ENCODE results near the gene APOO. TPM values are rescaled to one million over a fixed set of nuclear protein-coding genes. Genes with fewer than 3 reads are reported as not detected.

Gene APOO
- total and polyA plus RNA-seq, 10 donors, result 5.8 to 18.0 (median 11.9) TPM

DNA sequence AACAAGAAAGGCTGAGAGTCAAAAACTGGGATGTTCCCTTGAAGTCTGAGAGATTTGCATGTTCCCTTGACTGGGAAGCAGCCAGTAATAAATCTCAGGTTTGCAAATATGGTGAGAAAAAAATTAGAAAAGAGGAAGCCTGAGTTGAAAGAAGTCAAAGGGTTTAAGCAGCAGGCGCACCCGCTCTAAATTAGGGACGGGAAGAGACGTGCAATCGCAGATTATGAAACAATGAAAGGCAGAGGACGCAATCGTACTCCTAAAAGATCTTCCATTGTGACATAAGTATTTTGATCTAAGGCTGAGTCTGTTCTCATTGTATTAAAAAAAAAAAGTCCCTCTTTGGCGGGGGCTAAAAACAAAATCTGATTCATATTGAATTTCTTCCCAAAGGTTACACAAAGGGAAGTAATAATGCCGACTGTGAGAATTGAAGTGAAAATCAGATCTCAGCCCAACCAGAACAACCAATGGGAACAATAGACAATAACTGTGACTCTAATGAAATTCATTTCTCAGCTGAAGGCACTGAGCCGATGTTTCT lies 96.6 kb downstream of the APOO start:
- TF ChIP-seq POLR2AphosphoS5 (IDR thresholded peaks at IDR 0.05), result peak in 1 of 3 donors; percentile 57
- TF ChIP-seq, protein P1, sequence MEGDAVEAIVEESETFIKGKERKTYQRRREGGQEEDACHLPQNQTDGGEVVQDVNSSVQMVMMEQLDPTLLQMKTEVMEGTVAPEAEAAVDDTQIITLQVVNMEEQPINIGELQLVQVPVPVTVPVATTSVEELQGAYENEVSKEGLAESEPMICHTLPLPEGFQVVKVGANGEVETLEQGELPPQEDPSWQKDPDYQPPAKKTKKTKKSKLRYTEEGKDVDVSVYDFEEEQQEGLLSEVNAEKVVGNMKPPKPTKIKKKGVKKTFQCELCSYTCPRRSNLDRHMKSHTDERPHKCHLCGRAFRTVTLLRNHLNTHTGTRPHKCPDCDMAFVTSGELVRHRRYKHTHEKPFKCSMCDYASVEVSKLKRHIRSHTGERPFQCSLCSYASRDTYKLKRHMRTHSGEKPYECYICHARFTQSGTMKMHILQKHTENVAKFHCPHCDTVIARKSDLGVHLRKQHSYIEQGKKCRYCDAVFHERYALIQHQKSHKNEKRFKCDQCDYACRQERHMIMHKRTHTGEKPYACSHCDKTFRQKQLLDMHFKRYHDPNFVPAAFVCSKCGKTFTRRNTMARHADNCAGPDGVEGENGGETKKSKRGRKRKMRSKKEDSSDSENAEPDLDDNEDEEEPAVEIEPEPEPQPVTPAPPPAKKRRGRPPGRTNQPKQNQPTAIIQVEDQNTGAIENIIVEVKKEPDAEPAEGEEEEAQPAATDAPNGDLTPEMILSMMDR (IDR thresholded peaks at IDR 0.05 in 8 of 11, conservative IDR thresholded peaks at IDR 0.05 in 3 of 11), result no peak
- intact Hi-C loops (cut with DNase I; ENCODE audit: low total_unique reads), result no loop called here
- H3K36me3 ChIP-seq, result no peaks in the 10 kb centered on the region
- peak overlapping the region in 2 of 8 donors; percentile 0 to 3 for H3K4me3 ChIP-seq
- peaks cover 0 to 6% (median 0%) of the 10 kb centered on the region in 8 donors for H3K9me3 ChIP-seq
- WGBS, 5 donors, result 4 to 52% (median 13%) methylated on average over 10 of the region's 10 CpGs
- H3K27me3 ChIP-seq (replicated peaks in 1 of 7), result no peaks in the 10 kb centered on the region
- peak overlapping the region in 6 of 8 donors; percentile 5 to 77 (median 64) for H3K27ac ChIP-seq
- peaks cover 0 to 12% (median 0%) of the 10 kb centered on the region in 6 donors for H3K4me1 ChIP-seq
- DNase-seq, result no peak

DNA sequence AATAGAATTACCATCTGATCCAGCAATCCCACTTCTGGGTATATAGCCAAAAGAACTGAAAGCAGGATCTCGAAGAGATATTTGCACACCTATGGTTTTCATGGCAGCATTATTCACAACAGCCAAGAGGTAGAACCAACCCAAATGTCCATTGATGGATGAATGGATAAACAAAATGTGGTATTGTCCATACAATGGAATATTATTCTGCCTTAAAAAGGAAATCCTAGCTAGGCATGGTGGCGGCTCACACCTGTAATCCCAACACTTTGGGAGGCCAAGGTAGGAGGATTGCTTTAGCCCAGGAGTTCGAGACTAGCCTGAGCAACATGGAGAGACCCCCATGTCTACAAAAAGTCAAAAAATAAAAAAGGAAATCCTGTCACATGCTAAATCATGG lies 97.5 kb downstream of the APOO start:
- no peak for DNase-seq
- WGBS, 5 donors, result 73 to 82% (median 78%) methylated on average over 3 of the region's 3 CpGs
- H3K9me3 ChIP-seq, result peaks cover 0 to 6% (median 0%) of the 10 kb centered on the region in 8 donors
- no peaks in the 10 kb centered on the region for H3K36me3 ChIP-seq
- H3K4me1 ChIP-seq, result peaks cover 0 to 12% (median 0%) of the 10 kb centered on the region in 6 donors
- H3K4me3 ChIP-seq, result no peak overlapping the region
- intact Hi-C loops (cut with DNase I; ENCODE audit: low total_unique reads), result no loop called here
- no peaks in the 10 kb centered on the region for H3K27me3 ChIP-seq (replicated peaks in 1 of 7)
- peak overlapping the region in 2 of 8 donors; percentile 67 to 77 for H3K27ac ChIP-seq
- TF ChIP-seq POLR2A (IDR thresholded peaks at IDR 0.05) (no peak), POLR2AphosphoS5 (IDR thresholded peaks at IDR 0.05) (no peak)
- TF ChIP-seq, protein P1 (IDR thresholded peaks at IDR 0.05 in 8 of 11, conservative IDR thresholded peaks at IDR 0.05 in 3 of 11), result no peak

DNA sequence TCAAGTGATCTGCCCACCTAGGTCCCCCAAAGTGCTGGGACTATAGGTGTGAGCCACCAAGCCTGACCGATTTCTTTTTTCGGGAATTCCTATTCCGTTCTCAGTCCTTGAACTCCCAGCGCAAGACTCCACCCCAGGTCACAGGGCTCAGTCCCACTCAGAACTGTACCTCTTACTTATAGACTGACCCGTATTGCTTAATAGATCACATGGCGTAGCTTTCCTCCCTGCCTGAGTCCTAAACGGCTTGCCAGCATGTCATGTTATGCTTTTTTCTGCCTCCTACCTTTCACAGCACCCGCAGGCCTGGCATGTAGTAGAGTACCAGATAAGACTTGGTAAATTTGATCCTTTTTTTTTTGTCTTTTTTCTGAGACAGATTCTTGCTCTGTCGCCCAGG lies 102.3 kb downstream of the APOO start:
- TF ChIP-seq, protein P1 (IDR thresholded peaks at IDR 0.05 in 8 of 11, conservative IDR thresholded peaks at IDR 0.05 in 3 of 11), result no peak
- TF ChIP-seq POLR2AphosphoS5 (IDR thresholded peaks at IDR 0.05) (no peak), POLR2A (IDR thresholded peaks at IDR 0.05) (no peak)

DNA sequence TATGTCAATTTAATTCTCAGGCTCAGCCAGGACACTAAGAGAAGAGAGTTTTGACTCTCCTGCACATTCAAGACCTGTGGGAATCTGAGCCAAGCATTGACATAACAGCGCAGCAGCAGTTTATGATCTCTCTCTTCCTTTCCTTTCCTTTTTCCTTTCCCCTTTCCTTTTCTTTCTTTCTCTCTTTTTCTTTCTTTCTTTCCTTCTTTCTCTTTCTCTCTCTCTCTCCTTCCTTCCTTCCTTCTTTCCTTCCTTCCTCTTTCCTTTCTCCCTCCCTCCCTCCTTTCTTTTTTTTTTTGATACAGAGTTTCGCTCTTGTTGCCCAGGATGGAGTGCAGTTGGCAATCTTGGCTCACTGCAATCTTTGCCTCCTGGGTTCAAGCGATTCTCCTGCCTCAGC lies 103.2 kb downstream of the APOO start:
- Histone ChIP-seq H3K4me3 (no peak overlapping the region), H3K9me3 (no peaks in the 10 kb centered on the region), H3K4me1 (peaks cover 0 to 9% (median 1%) of the 10 kb centered on the region in 6 donors), H3K27ac (peak overlapping the region in 3 of 8 donors; percentile 43 to 67 (median 44)), H3K27me3 (replicated peaks in 1 of 7) (no peaks in the 10 kb centered on the region), H3K36me3 (no peaks in the 10 kb centered on the region)
- intact Hi-C loops (cut with DNase I; ENCODE audit: low total_unique reads), result no loop called here
- TF ChIP-seq POLR2A (IDR thresholded peaks at IDR 0.05), result no peak
- TF ChIP-seq, protein P1 (IDR thresholded peaks at IDR 0.05 in 8 of 11, conservative IDR thresholded peaks at IDR 0.05 in 3 of 11), result no peak
- WGBS, 5 donors, result 85 to 97% (median 94%) methylated on average over 3 of the region's 3 CpGs
- no peak for DNase-seq

More for the DNA sequence above, 102.3 kb downstream of the APOO start:
- peak overlapping the region in 1 of 8 donors; percentile 67 for H3K27ac ChIP-seq
- DNase-seq, result no peak
- WGBS, 5 donors, result 69 to 92% (median 87%) methylated on average over 9 of the region's 9 CpGs
- no peak overlapping the region for H3K4me3 ChIP-seq
- H3K4me1 ChIP-seq, result peaks cover 0 to 10% (median 1%) of the 10 kb centered on the region in 6 donors
- H3K27me3 ChIP-seq (replicated peaks in 1 of 7), result no peaks in the 10 kb centered on the region
- intact Hi-C loops (cut with DNase I; ENCODE audit: low total_unique reads), result no loop called here
- H3K9me3 ChIP-seq, result no peaks in the 10 kb centered on the region
- H3K36me3 ChIP-seq, result no peaks in the 10 kb centered on the region

Measured in spleen (tissue), 11 donors.